ENCODE data around the gene CCDC61.

DNA sequence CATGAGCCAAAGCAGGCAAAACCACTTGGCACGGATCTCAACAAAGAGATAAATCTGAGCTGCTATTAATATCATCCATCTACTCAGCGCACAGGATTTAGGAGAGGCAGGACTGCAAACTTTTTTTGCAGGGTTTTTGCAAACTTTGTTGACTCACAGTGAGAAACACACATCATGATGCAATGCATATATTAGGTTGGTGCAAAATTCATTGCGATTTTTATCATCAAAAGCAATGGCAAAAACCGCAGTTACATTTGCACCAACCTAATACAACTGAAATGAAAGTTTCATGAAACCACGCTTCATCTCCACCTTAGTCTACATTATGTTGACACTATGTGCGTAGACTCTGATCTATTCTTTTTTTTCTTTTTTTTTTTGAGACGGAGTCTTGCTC, 17.1 kb upstream of the CCDC61 start:
- no peak for TF ChIP-seq POLR2AphosphoS5 (IDR thresholded peaks at IDR 0.05; ENCODE audit: insufficient read depth in 1 of 2, low read depth in 1 of 2)
- TF ChIP-seq CTCF (IDR thresholded peaks at IDR 0.05) = no peak
- no peak for TF ChIP-seq POLR2A (IDR thresholded peaks at IDR 0.05)
